ENCODE results near the gene THEM4. TPM values are rescaled to one million over a fixed set of nuclear protein-coding genes. Genes with fewer than 3 reads are reported as not detected.

THEM4 gene
- total RNA-seq, 3 donors from 2014 or later (not counting 1 experiment from before 2014, with no cell fraction given): 11.9 to 16.2 (median 15.5) TPM

GRCh38 chr1:151846686-151847237 is 62.5 kb downstream of the THEM4 start:
- H3K36me3 Mint-ChIP-seq: no peaks in the 10 kb centered on the region
- 79% methylated on average over 8 of the region's 8 CpGs for whole genome bisulfite sequencing (ENCODE audit: insufficient coverage)
- no peaks in the 10 kb centered on the region for H3K4me1 Mint-ChIP-seq
- no peak overlapping the region for H3K27ac Mint-ChIP-seq
- Histone ChIP-seq H3K4me1 (ENCODE audit: control insufficient read depth, insufficient read depth, low read length) (no peaks in the 10 kb centered on the region), H3K36me3 (ENCODE audit: control insufficient read depth, insufficient read depth, low read length) (no peaks in the 10 kb centered on the region), H3K27ac (ENCODE audit: low read length) (no peak overlapping the region), H3K27me3 (ENCODE audit: control insufficient read depth, insufficient read depth, low read length) (no peaks in the 10 kb centered on the region), H3K4me3 (ENCODE audit: low read length) (no peak overlapping the region), H3K9me3 (ENCODE audit: control insufficient read depth, insufficient read depth, low read length) (no peaks in the 10 kb centered on the region)
- ATAC-seq: no peak
- intact Hi-C loops (cut with micrococcal nuclease): no loop called here
- peak in 1 of 2 donors; percentile 32 for DNase-seq
- H3K4me3 Mint-ChIP-seq: no peak overlapping the region
- no peak for TF ChIP-seq CTCF (IDR thresholded peaks at IDR 0.05)
- no peaks in the 10 kb centered on the region for H3K9me3 Mint-ChIP-seq
- peaks cover 18 to 27% of the 10 kb centered on the region in 2 donors for H3K27me3 Mint-ChIP-seq (ENCODE audit: low read depth in 2 of 2)

- H3K27me3 ChIP-seq (ENCODE audit: control insufficient read depth, insufficient read depth, low read length): no peaks in the 10 kb centered on the region
- H3K36me3 Mint-ChIP-seq: no peaks in the 10 kb centered on the region
- H3K9me3 Mint-ChIP-seq: no peaks in the 10 kb centered on the region
- H3K4me3 Mint-ChIP-seq: no peak overlapping the region
- WGBS (ENCODE audit: insufficient coverage): 73% methylated on average over 6 of the region's 6 CpGs
- no peaks in the 10 kb centered on the region for H3K4me1 ChIP-seq (ENCODE audit: control insufficient read depth, insufficient read depth, low read length)
- peaks cover 18 to 22% of the 10 kb centered on the region in 2 donors for H3K27me3 Mint-ChIP-seq (ENCODE audit: low read depth in 2 of 2)
- no peak overlapping the region for H3K27ac Mint-ChIP-seq
- H3K4me3 ChIP-seq (ENCODE audit: low read length): no peak overlapping the region
- no peaks in the 10 kb centered on the region for H3K9me3 ChIP-seq (ENCODE audit: control insufficient read depth, insufficient read depth, low read length)
- peak in 1 of 3 donors; percentile 36 for ATAC-seq
- H3K4me1 Mint-ChIP-seq: no peaks in the 10 kb centered on the region
- no peaks in the 10 kb centered on the region for H3K36me3 ChIP-seq (ENCODE audit: control insufficient read depth, insufficient read depth, low read length)
- TF ChIP-seq CTCF (IDR thresholded peaks at IDR 0.05): no peak
- DNase-seq: peak in 1 of 2 donors; percentile 32
- no peak overlapping the region for H3K27ac ChIP-seq (ENCODE audit: low read length)
- intact Hi-C loops (cut with micrococcal nuclease): no loop called here
Measured at GRCh38 chr1:151846062-151846568, 63.2 kb downstream of the THEM4 start.

DNA sequence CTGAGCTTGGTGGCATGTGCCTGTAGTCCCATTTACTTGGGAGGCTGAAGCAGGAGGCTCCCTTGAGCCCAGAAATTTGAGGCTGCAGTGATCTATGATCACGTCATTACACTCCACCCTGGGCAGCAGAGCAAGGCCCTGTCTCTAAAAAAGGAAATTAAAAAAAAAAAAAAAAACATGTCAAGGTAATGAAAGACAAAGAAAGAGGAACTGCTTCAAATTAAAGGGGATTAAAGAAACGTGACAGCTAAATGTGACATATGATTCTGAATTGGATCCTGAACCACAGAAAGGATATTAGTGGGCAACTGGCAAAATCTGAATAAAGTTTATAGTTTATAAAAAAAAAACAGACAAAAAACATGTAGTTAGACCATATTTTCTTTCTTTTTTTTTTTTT is 65.9 kb downstream of the THEM4 start:
- Mint-ChIP-seq H3K36me3 (no peaks in the 10 kb centered on the region), H3K9me3 (no peaks in the 10 kb centered on the region), H3K27me3 (ENCODE audit: low read depth in 2 of 2) (peaks cover 10 to 32% of the 10 kb centered on the region in 2 donors), H3K4me1 (peaks cover 16 to 23% of the 10 kb centered on the region in 2 donors), H3K27ac (no peak overlapping the region), H3K4me3 (no peak overlapping the region)
- no peak for TF ChIP-seq CTCF (IDR thresholded peaks at IDR 0.05)
- H3K9me3 ChIP-seq (ENCODE audit: control insufficient read depth, insufficient read depth, low read length): no peaks in the 10 kb centered on the region
- ATAC-seq (no peak), DNase-seq (no peak)
- H3K27ac ChIP-seq (ENCODE audit: low read length): no peak overlapping the region
- no peaks in the 10 kb centered on the region for H3K36me3 ChIP-seq (ENCODE audit: control insufficient read depth, insufficient read depth, low read length)
- H3K4me3 ChIP-seq (ENCODE audit: low read length): no peak overlapping the region
- H3K27me3 ChIP-seq (ENCODE audit: control insufficient read depth, insufficient read depth, low read length): peaks cover 5% of the 10 kb centered on the region
- intact Hi-C loops (cut with micrococcal nuclease): no loop called here
- H3K4me1 ChIP-seq (ENCODE audit: control insufficient read depth, insufficient read depth, low read length): peaks cover 21% of the 10 kb centered on the region
- WGBS (ENCODE audit: insufficient coverage): 64% methylated on average over 2 of the region's 2 CpGs

GRCh38 chr1:151841141-151841540 is 68.2 kb downstream of the THEM4 start:
- Histone ChIP-seq H3K27me3 (ENCODE audit: control insufficient read depth, insufficient read depth, low read length) (peaks cover 5% of the 10 kb centered on the region), H3K4me1 (ENCODE audit: control insufficient read depth, insufficient read depth, low read length) (peaks cover 37% of the 10 kb centered on the region), H3K36me3 (ENCODE audit: control insufficient read depth, insufficient read depth, low read length) (no peaks in the 10 kb centered on the region), H3K9me3 (ENCODE audit: control insufficient read depth, insufficient read depth, low read length) (no peaks in the 10 kb centered on the region), H3K27ac (ENCODE audit: low read length) (no peak overlapping the region), H3K4me3 (ENCODE audit: low read length) (no peak overlapping the region)
- TF ChIP-seq CTCF (IDR thresholded peaks at IDR 0.05): no peak
- Mint-ChIP-seq H3K4me1 (peaks cover 33 to 40% of the 10 kb centered on the region in 2 donors), H3K27me3 (ENCODE audit: low read depth in 2 of 2) (peaks cover 10 to 32% of the 10 kb centered on the region in 2 donors), H3K9me3 (no peaks in the 10 kb centered on the region), H3K4me3 (no peak overlapping the region), H3K36me3 (no peaks in the 10 kb centered on the region), H3K27ac (peak overlapping the region in 1 of 2 donors; percentile 85)
- intact Hi-C loops (cut with micrococcal nuclease): no loop called here
- DNase-seq (no peak), ATAC-seq (no peak)
- WGBS (ENCODE audit: insufficient coverage): 98% methylated on average over 2 of the region's 2 CpGs
